ENCODE results near the gene XRCC6.

DNA sequence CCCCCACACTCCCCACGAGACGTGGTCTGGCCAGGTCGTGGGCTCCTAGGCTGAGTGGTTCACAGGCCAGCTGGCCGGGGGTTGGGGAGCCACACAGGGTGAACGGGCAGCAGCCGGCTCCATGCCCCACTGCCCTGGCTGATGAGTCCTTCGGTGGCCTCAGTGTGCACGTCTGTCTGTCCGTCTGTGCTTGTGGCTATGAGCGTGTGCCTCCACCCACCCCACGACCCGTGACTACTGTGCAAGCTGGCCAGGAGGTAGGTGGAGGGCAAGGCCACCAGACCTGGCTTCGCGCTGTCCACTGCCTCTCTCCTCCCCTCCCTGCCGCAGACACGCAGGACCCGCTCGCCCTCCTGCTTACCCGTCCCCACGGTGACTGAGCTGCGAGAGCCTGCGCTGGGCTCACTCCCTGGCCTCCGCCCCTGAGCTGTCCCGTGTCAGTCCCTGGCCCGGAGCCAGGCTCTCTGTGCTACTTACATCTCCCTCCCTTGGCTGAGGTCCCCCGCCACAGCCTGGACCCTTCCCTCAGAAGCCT, 46.2 kb upstream of the XRCC6 start:
- TF ChIP-seq, protein P1, sequence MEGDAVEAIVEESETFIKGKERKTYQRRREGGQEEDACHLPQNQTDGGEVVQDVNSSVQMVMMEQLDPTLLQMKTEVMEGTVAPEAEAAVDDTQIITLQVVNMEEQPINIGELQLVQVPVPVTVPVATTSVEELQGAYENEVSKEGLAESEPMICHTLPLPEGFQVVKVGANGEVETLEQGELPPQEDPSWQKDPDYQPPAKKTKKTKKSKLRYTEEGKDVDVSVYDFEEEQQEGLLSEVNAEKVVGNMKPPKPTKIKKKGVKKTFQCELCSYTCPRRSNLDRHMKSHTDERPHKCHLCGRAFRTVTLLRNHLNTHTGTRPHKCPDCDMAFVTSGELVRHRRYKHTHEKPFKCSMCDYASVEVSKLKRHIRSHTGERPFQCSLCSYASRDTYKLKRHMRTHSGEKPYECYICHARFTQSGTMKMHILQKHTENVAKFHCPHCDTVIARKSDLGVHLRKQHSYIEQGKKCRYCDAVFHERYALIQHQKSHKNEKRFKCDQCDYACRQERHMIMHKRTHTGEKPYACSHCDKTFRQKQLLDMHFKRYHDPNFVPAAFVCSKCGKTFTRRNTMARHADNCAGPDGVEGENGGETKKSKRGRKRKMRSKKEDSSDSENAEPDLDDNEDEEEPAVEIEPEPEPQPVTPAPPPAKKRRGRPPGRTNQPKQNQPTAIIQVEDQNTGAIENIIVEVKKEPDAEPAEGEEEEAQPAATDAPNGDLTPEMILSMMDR (optimal IDR thresholded peaks at IDR 0.05 in 1 of 3, IDR thresholded peaks at IDR 0.05 in 1 of 3, conservative IDR thresholded peaks at IDR 0.05 in 1 of 3; ENCODE audit: extremely low read depth in 1 of 3, insufficient read depth in 2 of 3, low read length in 3 of 3), result no peak
- no peak for TF ChIP-seq EZH2 (IDR thresholded peaks at IDR 0.05; ENCODE audit: low read length)

All from keratinocyte (primary cell).